Measurements from ENCODE around the gene PTPN2.
"Not testable (repeated sequence)": the region's sequence is repeated elsewhere in the genome, so short reads cannot be mapped to it uniquely, and the experiment has no call there.

PTPN2 gene

GRCh38 chr18:12772111-12772510 is 111.9 kb downstream of the PTPN2 start:
- DNase-seq (ENCODE audit: low spot score), result no peak

- DNase-seq (ENCODE audit: low spot score), result no peak
Measured at GRCh38 chr18:12770469-12771219, 113.4 kb downstream of the PTPN2 start.

- no peak for DNase-seq (ENCODE audit: low spot score)
Measured at GRCh38 chr18:12769644-12770440, 114.2 kb downstream of the PTPN2 start.

- DNase-seq (ENCODE audit: low spot score), result no peak
Measured at GRCh38 chr18:12769136-12769535, 114.9 kb downstream of the PTPN2 start.

- DNase-seq (ENCODE audit: low spot score), result no peak
Measured at GRCh38 chr18:12768625-12769024, 115.4 kb downstream of the PTPN2 start.

- DNase-seq (ENCODE audit: low spot score), result no peak
Measured at GRCh38 chr18:12767580-12768155, 116.4 kb downstream of the PTPN2 start.

GRCh38 chr18:12766986-12767433 is 117.0 kb downstream of the PTPN2 start:
- no peak for DNase-seq (ENCODE audit: low spot score)

GRCh38 chr18:12765586-12765985 is 118.5 kb downstream of the PTPN2 start:
- DNase-seq (ENCODE audit: low spot score), result no peak

- DNase-seq (ENCODE audit: low spot score), result no peak
Measured at GRCh38 chr18:12765126-12765525, 118.9 kb downstream of the PTPN2 start.

- DNase-seq (ENCODE audit: low spot score), result not testable (repeated sequence)
Measured at GRCh38 chr18:12758566-12758965, 125.5 kb downstream of the PTPN2 start.

GRCh38 chr18:12756619-12757239 is 127.3 kb downstream of the PTPN2 start:
- not testable (repeated sequence) for DNase-seq (ENCODE audit: low spot score)

- DNase-seq (ENCODE audit: low spot score), result not testable (repeated sequence)
Measured at GRCh38 chr18:12755606-12756005, 128.4 kb downstream of the PTPN2 start.

- no peak for DNase-seq (ENCODE audit: low spot score)
Measured at GRCh38 chr18:12754511-12754910, 129.5 kb downstream of the PTPN2 start.

- no peak for DNase-seq (ENCODE audit: low spot score)
Measured at GRCh38 chr18:12751891-12752290, 132.1 kb downstream of the PTPN2 start.

GRCh38 chr18:12751503-12751884 is 132.5 kb downstream of the PTPN2 start:
- no peak for DNase-seq (ENCODE audit: low spot score)

GRCh38 chr18:12750715-12751502 is 133.1 kb downstream of the PTPN2 start:
- no peak for DNase-seq (ENCODE audit: low spot score)

GRCh38 chr18:12750076-12750714 is 133.8 kb downstream of the PTPN2 start:
- DNase-seq (ENCODE audit: low spot score), result no peak

GRCh38 chr18:12749121-12749520 is 134.9 kb downstream of the PTPN2 start:
- no peak for DNase-seq (ENCODE audit: low spot score)

- no peak for DNase-seq (ENCODE audit: low spot score)
Measured at GRCh38 chr18:12748671-12749070, 135.4 kb downstream of the PTPN2 start.

- DNase-seq (ENCODE audit: low spot score), result no peak
Measured at GRCh38 chr18:12747530-12748315, 136.3 kb downstream of the PTPN2 start.

Measured in CD4-positive, alpha-beta T cell treated with Interleukin-15 for 4 hours (primary cell).